ENCODE measurements around the gene NR3C2. TPM values are rescaled to one million over a fixed set of nuclear protein-coding genes. Genes with fewer than 3 reads are reported as not detected.

The NR3C2 gene
- total and polyA plus RNA-seq, 2 experiments from 2014 or later, result 1.2 to 3.0 TPM

- Histone ChIP-seq H3K4me1 (ENCODE audit: insufficient read depth) (0 out of 2 replicates have a peak, but pooled peaks cover under 1% of the 10 kb centered on the region), H2AFZ (no peak overlapping the region), H3K36me3 (ENCODE audit: insufficient read depth) (no peaks in the 10 kb centered on the region), H3K4me2 (no peak overlapping the region), H4K20me1 (replicated peaks; ENCODE audit: insufficient read depth) (no peaks in the 10 kb centered on the region), H3K9me2 (ENCODE audit: insufficient read depth) (no peaks in the 10 kb centered on the region), H3K4me3 (no peak overlapping the region), H3F3A (replicated peaks; ENCODE audit: low read depth) (no peaks in the 10 kb centered on the region), H3K27ac (ENCODE audit: low read depth) (no peak overlapping the region), H3K79me2 (replicated peaks; ENCODE audit: insufficient read depth) (no peaks in the 10 kb centered on the region), H3K27me3 (ENCODE audit: insufficient read depth) (no peaks in the 10 kb centered on the region)
- Mint-ChIP-seq H3K4me1 (no peaks in the 10 kb centered on the region), H3K36me3 (ENCODE audit: low read depth) (no peaks in the 10 kb centered on the region), H3K27me3 (ENCODE audit: insufficient read depth, low read depth, poor library complexity) (peaks cover 4% of the 10 kb centered on the region), H3K9me3 (no peaks in the 10 kb centered on the region), H3K4me3 (no peak overlapping the region), H3K27ac (no peak overlapping the region)
- ATAC-seq, result no peak
- DNase-seq (ENCODE audit: low spot score), result no peak
- TF ChIP-seq ZNF331 (CRISPR knock-in tag; IDR thresholded peaks at IDR 0.05; ENCODE audit: low read depth), result no peak
- no peak for TF ChIP-seq ZNF114 (CRISPR knock-in tag; IDR thresholded peaks at IDR 0.05)
- no peak for TF ChIP-seq ZNF462 (CRISPR knock-in tag; IDR thresholded peaks at IDR 0.05)
- no peak for TF ChIP-seq REST (IDR thresholded peaks at IDR 0.05; ENCODE audit: unreplicated experiment)
- no peak for TF ChIP-seq POLR2AphosphoS5 (IDR thresholded peaks at IDR 0.05; ENCODE audit: low read depth)
- TF ChIP-seq CTCF (conservative IDR thresholded peaks at IDR 0.05; ENCODE audit: low read depth in 2 of 2), result no peak
- no peak for TF ChIP-seq CREB1 (CRISPR knock-in tag; IDR thresholded peaks at IDR 0.05; ENCODE audit: low read depth)
- no peak for TF ChIP-seq ETS1 (IDR thresholded peaks at IDR 0.05)
- no peak for TF ChIP-seq NANOG (IDR thresholded peaks at IDR 0.05; ENCODE audit: borderline replicate concordance)
- no peak for TF ChIP-seq JUNB (IDR thresholded peaks at IDR 0.05; ENCODE audit: unreplicated experiment)
- TF ChIP-seq EZH2phosphoT487 (IDR thresholded peaks at IDR 0.05; ENCODE audit: unreplicated experiment), result no peak
- TF ChIP-seq STAT1 (IDR thresholded peaks at IDR 0.05; ENCODE audit: unreplicated experiment), result no peak
These were observed 10.8 kb upstream of the NR3C2 start for GRCh38 chr4:148452970-148453369.
